ENCODE results near the gene SORCS1. TPM values are rescaled to one million over a fixed set of nuclear protein-coding genes. Genes with fewer than 3 reads are reported as not detected.

Gene SORCS1
- total RNA-seq, 4 donors from 2014 or later, result 7.1 to 16.7 (median 10.7) TPM

DNA sequence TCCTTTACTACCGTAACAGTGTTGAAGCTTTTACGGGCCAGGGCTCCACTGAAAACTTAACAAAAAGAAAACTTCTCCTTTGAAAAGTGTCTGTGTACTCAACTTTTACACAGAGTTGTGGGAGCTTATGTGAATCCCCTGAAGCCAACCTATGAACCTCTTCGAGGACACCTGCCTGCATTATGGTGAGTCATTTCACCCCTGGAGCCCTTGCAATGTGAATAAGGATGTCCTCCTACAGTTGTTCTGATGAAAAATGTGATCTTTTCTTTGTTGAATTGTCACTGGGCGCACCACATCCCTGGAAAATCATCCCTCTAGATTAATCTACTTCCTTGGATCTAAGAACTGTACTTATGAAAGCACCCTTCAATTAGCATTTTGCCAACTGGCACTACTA is 93.2 kb downstream of the SORCS1 start:
- no peak overlapping the region for H3K4me3 ChIP-seq
- no peak for DNase-seq (ENCODE audit: extremely low spot score)
- intact Hi-C loops (cut with DNase I), result no loop called here
- H3K36me3 ChIP-seq, result no peaks in the 10 kb centered on the region
- 82% methylated on average over 4 of the region's 4 CpGs for WGBS
- TF ChIP-seq, protein P1, sequence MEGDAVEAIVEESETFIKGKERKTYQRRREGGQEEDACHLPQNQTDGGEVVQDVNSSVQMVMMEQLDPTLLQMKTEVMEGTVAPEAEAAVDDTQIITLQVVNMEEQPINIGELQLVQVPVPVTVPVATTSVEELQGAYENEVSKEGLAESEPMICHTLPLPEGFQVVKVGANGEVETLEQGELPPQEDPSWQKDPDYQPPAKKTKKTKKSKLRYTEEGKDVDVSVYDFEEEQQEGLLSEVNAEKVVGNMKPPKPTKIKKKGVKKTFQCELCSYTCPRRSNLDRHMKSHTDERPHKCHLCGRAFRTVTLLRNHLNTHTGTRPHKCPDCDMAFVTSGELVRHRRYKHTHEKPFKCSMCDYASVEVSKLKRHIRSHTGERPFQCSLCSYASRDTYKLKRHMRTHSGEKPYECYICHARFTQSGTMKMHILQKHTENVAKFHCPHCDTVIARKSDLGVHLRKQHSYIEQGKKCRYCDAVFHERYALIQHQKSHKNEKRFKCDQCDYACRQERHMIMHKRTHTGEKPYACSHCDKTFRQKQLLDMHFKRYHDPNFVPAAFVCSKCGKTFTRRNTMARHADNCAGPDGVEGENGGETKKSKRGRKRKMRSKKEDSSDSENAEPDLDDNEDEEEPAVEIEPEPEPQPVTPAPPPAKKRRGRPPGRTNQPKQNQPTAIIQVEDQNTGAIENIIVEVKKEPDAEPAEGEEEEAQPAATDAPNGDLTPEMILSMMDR (IDR thresholded peaks at IDR 0.05), result no peak
- TF ChIP-seq POLR2AphosphoS5 (IDR thresholded peaks at IDR 0.05) (no peak), POLR2A (IDR thresholded peaks at IDR 0.05; ENCODE audit: low read depth) (no peak), EP300 (IDR thresholded peaks at IDR 0.05) (no peak)
- H3K27ac ChIP-seq (replicated peaks in 1 of 4), result no peak overlapping the region
- no peaks in the 10 kb centered on the region for H3K4me1 ChIP-seq
- H3K9me3 ChIP-seq, result no peaks in the 10 kb centered on the region
- no peaks in the 10 kb centered on the region for H3K27me3 ChIP-seq

DNA sequence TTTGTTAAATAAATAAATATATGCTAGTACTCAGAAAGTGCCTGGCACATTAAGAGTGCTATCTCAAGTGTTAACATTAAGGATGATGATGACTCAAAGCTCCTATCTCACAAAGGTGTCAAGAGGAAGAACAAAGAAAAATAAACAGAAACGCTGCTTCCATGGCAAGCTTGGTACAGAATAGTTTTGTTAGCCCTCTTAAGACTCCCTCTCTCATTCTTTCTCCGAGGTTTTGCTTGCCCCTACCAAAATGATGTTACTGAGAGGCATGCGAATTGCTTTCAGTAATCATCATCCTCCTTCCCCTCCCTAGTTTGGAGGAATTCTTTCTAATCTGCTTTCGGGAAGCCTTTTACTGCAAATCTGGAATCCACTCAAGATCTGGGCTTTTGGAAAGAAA is 96.7 kb downstream of the SORCS1 start:
- intact Hi-C loops (cut with DNase I), result no loop called here
- Histone ChIP-seq H3K27me3 (no peaks in the 10 kb centered on the region), H3K9me3 (no peaks in the 10 kb centered on the region), H3K4me1 (no peaks in the 10 kb centered on the region), H3K36me3 (no peaks in the 10 kb centered on the region), H3K27ac (replicated peaks in 1 of 4) (no peak overlapping the region), H3K4me3 (no peak overlapping the region)
- TF ChIP-seq, protein P1 (IDR thresholded peaks at IDR 0.05), result no peak
- no peak for TF ChIP-seq POLR2A (IDR thresholded peaks at IDR 0.05; ENCODE audit: low read depth)
- no peak for DNase-seq (ENCODE audit: extremely low spot score)
- 52% methylated on average over 4 of the region's 4 CpGs for WGBS

DNA sequence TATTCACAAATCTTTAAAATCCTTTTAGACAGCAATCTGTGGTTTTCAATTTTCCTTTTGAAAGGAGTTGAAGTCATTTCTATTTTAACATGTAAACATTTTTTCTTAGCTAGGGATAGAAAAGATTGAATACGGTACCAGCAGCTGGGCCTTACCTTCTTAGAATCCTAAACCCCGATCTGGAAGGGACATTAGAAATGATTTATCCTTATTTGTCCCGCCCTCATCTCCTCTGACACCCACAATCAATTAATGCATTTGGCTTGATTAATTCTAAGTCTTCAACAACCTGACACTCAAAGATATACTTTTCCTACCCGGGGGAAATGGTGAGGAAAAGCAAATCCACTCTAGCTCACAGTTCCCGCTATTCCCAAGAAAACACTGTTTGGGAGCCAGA is 100.4 kb downstream of the SORCS1 start:
- TF ChIP-seq POLR2AphosphoS5 (IDR thresholded peaks at IDR 0.05) (no peak), POLR2A (IDR thresholded peaks at IDR 0.05; ENCODE audit: low read depth) (no peak)
- no peaks in the 10 kb centered on the region for H3K27me3 ChIP-seq
- no peak for DNase-seq (ENCODE audit: extremely low spot score)
- H3K27ac ChIP-seq (replicated peaks in 1 of 4), result no peak overlapping the region
- H3K9me3 ChIP-seq, result no peaks in the 10 kb centered on the region
- H3K36me3 ChIP-seq, result no peaks in the 10 kb centered on the region
- no peaks in the 10 kb centered on the region for H3K4me1 ChIP-seq
- intact Hi-C loops (cut with DNase I), result no loop called here
- H3K4me3 ChIP-seq, result no peak overlapping the region
- WGBS, result 89% methylated on average over 5 of the region's 5 CpGs

DNA sequence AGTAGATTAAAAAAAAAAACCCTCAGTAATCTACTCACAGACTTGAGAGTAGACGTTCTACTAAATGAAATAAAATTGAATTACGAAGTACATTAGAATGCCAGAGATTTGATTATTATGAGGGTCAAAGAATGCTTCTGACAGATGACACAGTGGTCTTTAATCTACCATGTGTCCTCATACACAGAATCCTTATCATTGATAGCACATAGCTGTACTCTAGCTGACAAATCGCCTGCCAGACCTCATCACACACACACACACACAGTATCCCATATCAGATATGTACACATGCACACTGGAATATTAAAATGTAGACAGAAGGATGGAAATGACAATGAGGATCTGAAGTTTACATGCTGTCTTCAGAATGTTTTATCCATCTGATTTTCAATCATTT is 104.6 kb downstream of the SORCS1 start:
- H3K4me3 ChIP-seq, result no peak overlapping the region
- H3K9me3 ChIP-seq, result no peaks in the 10 kb centered on the region
- no peak for TF ChIP-seq POLR2AphosphoS5 (IDR thresholded peaks at IDR 0.05)
- TF ChIP-seq, protein P1 (IDR thresholded peaks at IDR 0.05), result no peak
- TF ChIP-seq EP300 (IDR thresholded peaks at IDR 0.05), result no peak
- intact Hi-C loops (cut with DNase I), result no loop called here
- DNase-seq (ENCODE audit: extremely low spot score), result no peak
- no peak overlapping the region for H3K27ac ChIP-seq (replicated peaks in 1 of 4)
- no peaks in the 10 kb centered on the region for H3K4me1 ChIP-seq
- H3K36me3 ChIP-seq, result no peaks in the 10 kb centered on the region
- 84% methylated on average over 3 of the region's 3 CpGs for WGBS
- H3K27me3 ChIP-seq, result no peaks in the 10 kb centered on the region

DNA sequence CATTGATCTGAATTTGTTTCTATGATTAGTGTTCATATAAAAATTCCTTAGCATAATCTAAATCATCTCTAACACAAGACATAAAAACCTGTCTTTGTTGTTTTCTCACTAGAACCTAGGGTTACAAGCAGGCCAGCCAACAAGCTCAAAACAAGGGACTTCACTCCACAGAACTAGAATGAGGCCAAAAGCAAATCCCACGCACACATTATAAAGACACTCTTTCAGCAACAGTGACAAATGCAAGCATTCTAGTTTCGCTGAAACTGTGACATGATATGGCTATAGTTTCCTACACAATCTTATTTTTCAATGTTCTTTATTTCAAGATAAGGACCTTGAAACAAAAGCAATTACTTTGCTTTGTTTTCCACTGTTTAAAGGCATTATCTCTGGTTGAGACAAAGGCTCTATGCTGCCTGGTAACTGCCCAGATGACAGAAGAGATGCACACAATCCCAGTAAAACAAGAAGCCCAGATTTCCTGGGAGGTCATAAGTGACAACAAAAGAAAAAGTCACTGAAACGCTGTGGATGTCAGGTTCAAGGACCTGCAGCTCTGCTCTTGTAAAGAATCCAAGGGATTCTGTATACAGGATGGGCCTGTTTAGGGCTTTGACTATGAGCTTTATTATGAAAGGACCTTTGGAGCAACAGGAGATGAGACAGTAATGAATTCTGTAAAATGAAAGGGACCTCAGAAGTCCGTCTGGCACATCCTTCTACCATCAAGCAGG is 105.3 kb downstream of the SORCS1 start:
- WGBS, result 77% methylated on average over 4 of the region's 4 CpGs
- H3K9me3 ChIP-seq, result no peaks in the 10 kb centered on the region
- DNase-seq (ENCODE audit: extremely low spot score), result no peak
- no peaks in the 10 kb centered on the region for H3K36me3 ChIP-seq
- TF ChIP-seq, protein P1 (IDR thresholded peaks at IDR 0.05), result no peak
- TF ChIP-seq EP300 (IDR thresholded peaks at IDR 0.05) (no peak), POLR2A (IDR thresholded peaks at IDR 0.05; ENCODE audit: low read depth) (no peak), POLR2AphosphoS5 (IDR thresholded peaks at IDR 0.05) (no peak)
- H3K27me3 ChIP-seq, result no peaks in the 10 kb centered on the region
- H3K4me1 ChIP-seq, result no peaks in the 10 kb centered on the region
- no peak overlapping the region for H3K27ac ChIP-seq (replicated peaks in 1 of 4)
- intact Hi-C loops (cut with DNase I), result no loop called here
- no peak overlapping the region for H3K4me3 ChIP-seq

All from esophagus muscularis mucosa (tissue), 4 donors.